ENCODE measurements around the gene LRRC74A.

LRRC74A gene

GRCh38 chr14:76781648-76782051 lies 44.6 kb upstream of the LRRC74A start:
- DNase-seq (ENCODE audit: low spot score) (no peak), ATAC-seq (ENCODE audit: low read depth) (peak; percentile 11; the same call in 1 of the 3 replicates)
- H3K4me3 ChIP-seq (ENCODE audit: severe bottlenecking): no peak overlapping the region
- TF ChIP-seq CTCF (IDR thresholded peaks at IDR 0.05; ENCODE audit: poor library complexity, severe bottlenecking): no peak
- H3K4me1 ChIP-seq (ENCODE audit: insufficient read depth, poor library complexity, severe bottlenecking): peaks cover 6% of the 10 kb centered on the region
- no peak overlapping the region for H3K27ac ChIP-seq (ENCODE audit: poor library complexity, severe bottlenecking)
- H3K36me3 ChIP-seq (ENCODE audit: low read depth): peaks cover 6% of the 10 kb centered on the region
- H3K9me3 ChIP-seq (ENCODE audit: severe bottlenecking): no peaks in the 10 kb centered on the region
- H3K27me3 ChIP-seq (ENCODE audit: insufficient read depth, poor library complexity, severe bottlenecking): no peaks in the 10 kb centered on the region

- peaks cover 6% of the 10 kb centered on the region for H3K4me1 ChIP-seq (ENCODE audit: insufficient read depth, poor library complexity, severe bottlenecking)
- no peaks in the 10 kb centered on the region for H3K9me3 ChIP-seq (ENCODE audit: severe bottlenecking)
- H3K4me3 ChIP-seq (ENCODE audit: severe bottlenecking): no peak overlapping the region
- ATAC-seq (ENCODE audit: low read depth) (no peak), DNase-seq (ENCODE audit: low spot score) (no peak)
- H3K27me3 ChIP-seq (ENCODE audit: insufficient read depth, poor library complexity, severe bottlenecking): no peaks in the 10 kb centered on the region
- H3K36me3 ChIP-seq (ENCODE audit: low read depth): peaks cover 11% of the 10 kb centered on the region
- no peak for TF ChIP-seq CTCF (IDR thresholded peaks at IDR 0.05; ENCODE audit: poor library complexity, severe bottlenecking)
- H3K27ac ChIP-seq (ENCODE audit: poor library complexity, severe bottlenecking): no peak overlapping the region
Measured at GRCh38 chr14:76782115-76782884, 43.9 kb upstream of the LRRC74A start.

GRCh38 chr14:76782885-76783566 lies 43.2 kb upstream of the LRRC74A start:
- H3K36me3 ChIP-seq (ENCODE audit: low read depth): peaks cover 11% of the 10 kb centered on the region
- H3K9me3 ChIP-seq (ENCODE audit: severe bottlenecking): no peaks in the 10 kb centered on the region
- no peaks in the 10 kb centered on the region for H3K27me3 ChIP-seq (ENCODE audit: insufficient read depth, poor library complexity, severe bottlenecking)
- H3K27ac ChIP-seq (ENCODE audit: poor library complexity, severe bottlenecking): no peak overlapping the region
- DNase-seq (ENCODE audit: low spot score) (no peak), ATAC-seq (ENCODE audit: low read depth) (no peak)
- TF ChIP-seq CTCF (IDR thresholded peaks at IDR 0.05; ENCODE audit: poor library complexity, severe bottlenecking): no peak
- H3K4me3 ChIP-seq (ENCODE audit: severe bottlenecking): no peak overlapping the region
- H3K4me1 ChIP-seq (ENCODE audit: insufficient read depth, poor library complexity, severe bottlenecking): peaks cover 6% of the 10 kb centered on the region

GRCh38 chr14:76784266-76784874 lies 41.8 kb upstream of the LRRC74A start:
- no peaks in the 10 kb centered on the region for H3K9me3 ChIP-seq (ENCODE audit: severe bottlenecking)
- peaks cover 6% of the 10 kb centered on the region for H3K4me1 ChIP-seq (ENCODE audit: insufficient read depth, poor library complexity, severe bottlenecking)
- no peak overlapping the region for H3K4me3 ChIP-seq (ENCODE audit: severe bottlenecking)
- no peaks in the 10 kb centered on the region for H3K27me3 ChIP-seq (ENCODE audit: insufficient read depth, poor library complexity, severe bottlenecking)
- DNase-seq (ENCODE audit: low spot score): peak; percentile 50
- no peak for TF ChIP-seq CTCF (IDR thresholded peaks at IDR 0.05; ENCODE audit: poor library complexity, severe bottlenecking)
- no peak overlapping the region for H3K27ac ChIP-seq (ENCODE audit: poor library complexity, severe bottlenecking)
- H3K36me3 ChIP-seq (ENCODE audit: low read depth): peaks cover 15% of the 10 kb centered on the region
- no peak for ATAC-seq (ENCODE audit: low read depth)

Data from RWPE2 (cell line).